ENCODE results near the gene MTMR2.

The MTMR2 gene

DNA sequence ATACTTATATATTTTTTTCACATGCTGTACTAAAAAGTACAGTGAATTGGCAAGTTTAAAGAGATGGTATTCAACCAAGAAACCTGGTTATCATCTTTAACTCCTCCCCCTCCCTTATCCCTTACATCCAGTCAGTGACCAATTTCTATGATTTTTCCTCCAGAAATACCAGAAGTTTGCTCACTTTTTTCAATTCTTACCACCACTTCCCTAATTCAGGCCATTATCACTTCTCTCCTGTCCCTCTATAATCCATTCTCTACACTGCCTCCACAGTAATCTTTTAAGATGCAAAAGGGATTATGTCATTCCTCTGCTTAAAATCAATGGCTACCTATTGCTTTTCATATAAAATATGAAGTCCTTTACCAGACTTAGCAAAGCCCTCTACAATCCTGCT is 70.8 kb downstream of the MTMR2 start:
- Histone ChIP-seq H3K4me1 (ENCODE audit: control insufficient read depth, insufficient read depth, low read length, unreplicated experiment) (peaks cover 23% of the 10 kb centered on the region), H3K36me3 (ENCODE audit: insufficient read depth, low read length) (peaks cover 7% of the 10 kb centered on the region; the same call in 1 of the 2 replicates), H3K27ac (ENCODE audit: low read depth, low read length) (no peak overlapping the region), H3K27me3 (ENCODE audit: insufficient read depth, low read length) (no peaks in the 10 kb centered on the region), H2AFZ (ENCODE audit: low read length, unreplicated experiment) (no peak overlapping the region), H3K4me3 (ENCODE audit: low read depth, low read length) (no peak overlapping the region), H3K79me2 (ENCODE audit: control insufficient read depth, insufficient read depth, low read length, unreplicated experiment) (no peaks in the 10 kb centered on the region)

GRCh38 chr11:95850137-95850536 is 73.8 kb downstream of the MTMR2 start:
- peaks cover 23% of the 10 kb centered on the region for H3K4me1 ChIP-seq (ENCODE audit: control insufficient read depth, insufficient read depth, low read length, unreplicated experiment)
- peaks cover 20% of the 10 kb centered on the region for H3K36me3 ChIP-seq (ENCODE audit: insufficient read depth, low read length)
- H3K27ac ChIP-seq (ENCODE audit: low read depth, low read length): peak overlapping the region; percentile 83
- H2AFZ ChIP-seq (ENCODE audit: low read length, unreplicated experiment): no peak overlapping the region
- no peaks in the 10 kb centered on the region for H3K27me3 ChIP-seq (ENCODE audit: insufficient read depth, low read length)
- H3K4me3 ChIP-seq (ENCODE audit: low read depth, low read length): no peak overlapping the region
- H3K79me2 ChIP-seq (ENCODE audit: control insufficient read depth, insufficient read depth, low read length, unreplicated experiment): no peaks in the 10 kb centered on the region

GRCh38 chr11:95849087-95849825 is 74.7 kb downstream of the MTMR2 start:
- H3K4me1 ChIP-seq (ENCODE audit: control insufficient read depth, insufficient read depth, low read length, unreplicated experiment): peaks cover 23% of the 10 kb centered on the region
- no peak overlapping the region for H2AFZ ChIP-seq (ENCODE audit: low read length, unreplicated experiment)
- H3K36me3 ChIP-seq (ENCODE audit: insufficient read depth, low read length): peaks cover 24% of the 10 kb centered on the region

GRCh38 chr11:95845167-95845566 is 78.7 kb downstream of the MTMR2 start:
- Histone ChIP-seq H2AFZ (ENCODE audit: low read length, unreplicated experiment) (no peak overlapping the region), H3K4me1 (ENCODE audit: control insufficient read depth, insufficient read depth, low read length, unreplicated experiment) (peaks cover 17% of the 10 kb centered on the region), H3K4me3 (ENCODE audit: low read depth, low read length) (no peak overlapping the region), H3K79me2 (ENCODE audit: control insufficient read depth, insufficient read depth, low read length, unreplicated experiment) (no peaks in the 10 kb centered on the region), H3K27me3 (ENCODE audit: insufficient read depth, low read length) (no peaks in the 10 kb centered on the region), H3K27ac (ENCODE audit: low read depth, low read length) (no peak overlapping the region), H3K36me3 (ENCODE audit: insufficient read depth, low read length) (peaks cover 24% of the 10 kb centered on the region)

More at GRCh38 chr11:95849087-95849825, 74.7 kb downstream of the MTMR2 start:
- Histone ChIP-seq H3K27me3 (ENCODE audit: insufficient read depth, low read length) (no peaks in the 10 kb centered on the region), H3K4me3 (ENCODE audit: low read depth, low read length) (no peak overlapping the region), H3K79me2 (ENCODE audit: control insufficient read depth, insufficient read depth, low read length, unreplicated experiment) (no peaks in the 10 kb centered on the region), H3K27ac (ENCODE audit: low read depth, low read length) (peak overlapping the region; percentile 83)

DNA sequence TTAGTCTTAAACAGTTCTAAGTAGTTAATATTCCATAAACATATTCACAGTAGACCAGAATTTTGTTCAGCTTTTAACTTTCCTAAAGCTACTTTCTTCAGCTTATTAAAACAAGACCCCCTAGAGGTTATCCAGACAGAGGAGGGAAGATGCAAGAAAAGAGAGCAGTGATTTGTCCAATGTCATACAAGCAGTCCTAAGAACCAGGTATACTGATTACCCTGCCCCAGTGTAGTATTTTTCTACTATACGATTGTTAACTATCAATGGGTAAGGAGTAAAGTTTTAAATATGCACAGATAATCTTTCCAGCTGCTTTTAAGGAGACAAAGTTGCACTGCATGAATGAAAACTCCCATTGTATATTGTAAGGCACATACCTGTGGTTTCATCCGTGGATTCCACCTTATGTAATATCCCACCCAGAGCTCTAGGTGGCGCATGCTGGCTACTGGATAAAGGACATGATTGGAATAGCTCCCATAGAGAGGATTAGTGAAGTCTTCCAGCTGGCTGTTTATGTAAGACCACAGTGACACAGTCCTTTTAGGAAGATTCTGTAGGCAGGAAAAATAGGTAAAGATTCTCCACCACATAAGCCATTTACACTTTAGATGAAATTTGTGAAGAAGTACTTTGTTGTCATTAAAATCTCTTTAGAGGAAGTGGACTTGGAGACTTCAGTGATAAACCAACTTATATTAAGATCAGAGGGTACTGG is 88.0 kb downstream of the MTMR2 start:
- peaks cover 4% of the 10 kb centered on the region for H3K4me1 ChIP-seq (ENCODE audit: control insufficient read depth, insufficient read depth, low read length, unreplicated experiment)
- H2AFZ ChIP-seq (ENCODE audit: low read length, unreplicated experiment): no peak overlapping the region
- H3K79me2 ChIP-seq (ENCODE audit: control insufficient read depth, insufficient read depth, low read length, unreplicated experiment): no peaks in the 10 kb centered on the region
- H3K27me3 ChIP-seq (ENCODE audit: insufficient read depth, low read length): no peaks in the 10 kb centered on the region
- peak overlapping the region; percentile 23 for H3K27ac ChIP-seq (ENCODE audit: low read depth, low read length)
- H3K4me3 ChIP-seq (ENCODE audit: low read depth, low read length): no peak overlapping the region
- peaks cover 40% of the 10 kb centered on the region for H3K36me3 ChIP-seq (ENCODE audit: insufficient read depth, low read length)

- H3K27me3 ChIP-seq (ENCODE audit: insufficient read depth, low read length): no peaks in the 10 kb centered on the region
- H3K27ac ChIP-seq (ENCODE audit: low read depth, low read length): no peak overlapping the region
- no peaks in the 10 kb centered on the region for H3K79me2 ChIP-seq (ENCODE audit: control insufficient read depth, insufficient read depth, low read length, unreplicated experiment)
- peaks cover 40% of the 10 kb centered on the region for H3K36me3 ChIP-seq (ENCODE audit: insufficient read depth, low read length)
- no peak overlapping the region for H2AFZ ChIP-seq (ENCODE audit: low read length, unreplicated experiment)
- no peak overlapping the region for H3K4me3 ChIP-seq (ENCODE audit: low read depth, low read length)
- H3K4me1 ChIP-seq (ENCODE audit: control insufficient read depth, insufficient read depth, low read length, unreplicated experiment): peaks cover 6% of the 10 kb centered on the region
Measured at GRCh38 chr11:95835351-95835750, 88.6 kb downstream of the MTMR2 start.

GRCh38 chr11:95833378-95833777 is 90.5 kb downstream of the MTMR2 start:
- H3K79me2 ChIP-seq (ENCODE audit: control insufficient read depth, insufficient read depth, low read length, unreplicated experiment): no peaks in the 10 kb centered on the region
- peaks cover 43% of the 10 kb centered on the region for H3K36me3 ChIP-seq (ENCODE audit: insufficient read depth, low read length)
- H2AFZ ChIP-seq (ENCODE audit: low read length, unreplicated experiment): no peak overlapping the region
- H3K27ac ChIP-seq (ENCODE audit: low read depth, low read length): no peak overlapping the region
- H3K4me1 ChIP-seq (ENCODE audit: control insufficient read depth, insufficient read depth, low read length, unreplicated experiment): peaks cover 6% of the 10 kb centered on the region
- H3K4me3 ChIP-seq (ENCODE audit: low read depth, low read length): no peak overlapping the region
- H3K27me3 ChIP-seq (ENCODE audit: insufficient read depth, low read length): no peaks in the 10 kb centered on the region

- Histone ChIP-seq H3K27me3 (ENCODE audit: insufficient read depth, low read length) (no peaks in the 10 kb centered on the region), H3K4me3 (ENCODE audit: low read depth, low read length) (no peak overlapping the region), H3K27ac (ENCODE audit: low read depth, low read length) (no peak overlapping the region), H3K36me3 (ENCODE audit: insufficient read depth, low read length) (peaks cover 40% of the 10 kb centered on the region), H2AFZ (ENCODE audit: low read length, unreplicated experiment) (no peak overlapping the region), H3K4me1 (ENCODE audit: control insufficient read depth, insufficient read depth, low read length, unreplicated experiment) (peaks cover 6% of the 10 kb centered on the region), H3K79me2 (ENCODE audit: control insufficient read depth, insufficient read depth, low read length, unreplicated experiment) (no peaks in the 10 kb centered on the region)
Measured at GRCh38 chr11:95832763-95833162, 91.1 kb downstream of the MTMR2 start.

- Histone ChIP-seq H3K27ac (ENCODE audit: low read depth, low read length) (peak overlapping the region; percentile 39; the same call in 1 of the 2 replicates), H3K27me3 (ENCODE audit: insufficient read depth, low read length) (no peaks in the 10 kb centered on the region), H3K36me3 (ENCODE audit: insufficient read depth, low read length) (peaks cover 33% of the 10 kb centered on the region; the same call in 1 of the 2 replicates), H3K79me2 (ENCODE audit: control insufficient read depth, insufficient read depth, low read length, unreplicated experiment) (no peaks in the 10 kb centered on the region), H2AFZ (ENCODE audit: low read length, unreplicated experiment) (no peak overlapping the region), H3K4me1 (ENCODE audit: control insufficient read depth, insufficient read depth, low read length, unreplicated experiment) (peaks cover 6% of the 10 kb centered on the region), H3K4me3 (ENCODE audit: low read depth, low read length) (no peak overlapping the region)
Measured at GRCh38 chr11:95831198-95831883, 92.6 kb downstream of the MTMR2 start.

DNA sequence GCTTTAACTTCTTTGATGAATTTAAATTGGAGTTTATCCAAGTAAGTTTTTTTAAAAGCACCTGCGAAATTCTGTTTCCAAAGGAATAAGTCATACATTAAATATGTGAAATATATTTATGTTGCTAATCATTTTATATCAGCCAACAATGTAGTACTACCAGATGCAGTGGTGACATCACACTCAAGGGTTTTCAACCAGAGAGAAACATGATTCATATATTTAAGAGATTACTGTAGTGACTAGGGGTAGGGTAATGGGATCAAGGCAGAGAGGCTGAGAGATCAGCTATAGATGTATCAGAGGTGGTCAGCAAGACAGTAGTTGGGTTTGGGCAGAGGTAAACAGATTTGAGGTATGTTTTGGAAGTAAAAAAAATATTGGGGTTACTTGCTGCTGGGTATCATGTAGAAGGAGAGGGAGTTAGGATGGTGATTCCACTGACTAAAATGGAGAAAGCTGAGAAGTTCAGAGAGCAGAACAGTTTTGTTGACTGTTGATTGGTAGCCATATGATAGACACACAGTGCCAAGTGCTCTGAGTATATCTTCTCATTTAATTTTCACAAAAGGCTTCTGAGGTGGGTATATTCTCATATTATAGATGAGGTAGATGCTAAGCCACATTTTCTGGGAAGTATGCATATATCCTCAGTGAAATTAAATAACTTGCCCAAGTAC is 94.2 kb downstream of the MTMR2 start:
- Histone ChIP-seq H3K36me3 (ENCODE audit: insufficient read depth, low read length) (peaks cover 23% of the 10 kb centered on the region; the same call in 1 of the 2 replicates), H3K4me1 (ENCODE audit: control insufficient read depth, insufficient read depth, low read length, unreplicated experiment) (peaks cover 6% of the 10 kb centered on the region), H3K27me3 (ENCODE audit: insufficient read depth, low read length) (no peaks in the 10 kb centered on the region), H3K79me2 (ENCODE audit: control insufficient read depth, insufficient read depth, low read length, unreplicated experiment) (no peaks in the 10 kb centered on the region), H3K27ac (ENCODE audit: low read depth, low read length) (no peak overlapping the region), H2AFZ (ENCODE audit: low read length, unreplicated experiment) (no peak overlapping the region), H3K4me3 (ENCODE audit: low read depth, low read length) (no peak overlapping the region)

Measured in ACC112 (cell line).